K562 (cell line): ENCODE data around the gene SMIM17. TPM values are rescaled to one million over a fixed set of nuclear protein-coding genes. Genes with fewer than 3 reads are reported as not detected.

Experiments
- ATAC-seq: fragments of 200-7000 bp; cut with Tn5 transposase; 3 replicates; pipeline ENCODE4 v1.9.1; 2020; ENCODE audit warnings: moderate library complexity
- BruUV-seq: library from RNA; stranded (reverse); fragments of 400-500 nt; replicated peaks from 2 replicates; lab custom pipeline; 2021; lab: Mats Ljungman, UMichigan
- CTCF ChIA-PET: fragments of 300-600 bp; formaldehyde crosslinking; extraction: SDS; loops from one replicate; lab custom pipeline; 2021; ENCODE audit warnings: low intra/inter-chr PET ratio; lab: Yijun Ruan, JAX
- POLR2A ChIA-PET: fragments of 300-600, 350-650 bp; sonication (Branson Sonifier 250); formaldehyde crosslinking; extraction: SDS; loops from one replicate; lab custom pipeline; 2021; ENCODE audit warnings: antibody characterized with exemption, inconsistent platforms; lab: Yijun Ruan, JAX
- DNase-seq, 4 experiments: peaks; one replicate each; pipeline versions ENCODE4 v3.0.0 to v3.0.0-alpha.2; 2011 to 2018; ENCODE audit warnings: low spot score in 3 of 4, mixed read lengths in 3 of 4; ENCODE audit errors: extremely low read depth in 1 of 4
- FAIRE-seq: peaks from 2 replicates; lab custom pipeline; 2011; peaks lifted over from hg19 to GRCh38; lab: Jason Lieb, UNC
- H2AFZ ChIP-seq: 2 replicates; pipeline ENCODE4 v1.6.0; 2011; ENCODE audit warnings: low read depth, low read length, control low read depth, inconsistent platforms
- H3K27ac ChIP-seq: fragments of 200-600 bp; 3 replicates; pipeline ENCODE4 v1.8.0; 2011; ENCODE audit warnings: low read depth, mild to moderate bottlenecking, control low read depth, inconsistent platforms, low read length, moderate library complexity, mixed read lengths; ENCODE audit errors: extremely low read depth
- H3K27me3 ChIP-seq, 2 experiments: fragments of 300-600 bp in 1 of 2; 2 replicates in 1 of 2; 3 replicates in 1 of 2; pipeline versions ENCODE4 v1.6.0 to v1.8.0; 2011; ENCODE audit warnings: inconsistent platforms in 2 of 2, low read length in 2 of 2, mild to moderate bottlenecking in 1 of 2, mixed read lengths in 1 of 2, moderate library complexity in 1 of 2; ENCODE audit not compliant: control insufficient read depth in 2 of 2, insufficient read depth in 2 of 2
- H3K36me3 ChIP-seq: fragments of 300-600 bp; 3 replicates; pipeline ENCODE4 v1.8.0; 2011; ENCODE audit warnings: mild to moderate bottlenecking, low read length, inconsistent platforms; ENCODE audit not compliant: control insufficient read depth, insufficient read depth
- H3K4me1 ChIP-seq, 2 experiments: fragments of 200-600 bp in 1 of 2; replicated peaks in 1 of 2; 2 replicates in 1 of 2; 3 replicates in 1 of 2; pipeline versions ENCODE4 v1.5.1 to v1.8.0; 2011; ENCODE audit warnings: inconsistent platforms in 2 of 2, low read length in 2 of 2, mild to moderate bottlenecking in 1 of 2, mixed read lengths in 1 of 2, moderate library complexity in 1 of 2; ENCODE audit not compliant: control insufficient read depth in 2 of 2, insufficient read depth in 2 of 2
- H3K4me2 ChIP-seq: 2 replicates; pipeline ENCODE4 v1.6.1; 2011; ENCODE audit warnings: low read length, control low read depth, inconsistent platforms, mixed read lengths; ENCODE audit not compliant: insufficient read depth
- H3K4me3 ChIP-seq: fragments of 200-600 bp; sonication (generic), shearing (Covaris generic); 2 replicates; pipeline ENCODE4 v1.5.1; 2016; ENCODE audit warnings: control low read depth, inconsistent platforms
- H3K79me2 ChIP-seq: fragments of 200-600 bp; 3 replicates; pipeline ENCODE4 v1.8.0; 2011; ENCODE audit warnings: low read length, inconsistent platforms; ENCODE audit not compliant: control insufficient read depth, insufficient read depth
- H3K9ac ChIP-seq, 2 experiments: 2 replicates each; pipeline versions ENCODE4 v1.6.0 to v1.6.1; 2011; ENCODE audit warnings: low read depth in 2 of 2, low read length in 2 of 2, control low read depth in 1 of 2, inconsistent platforms in 1 of 2, mild to moderate bottlenecking in 1 of 2, mixed read lengths in 1 of 2; ENCODE audit not compliant: insufficient read depth in 1 of 2
- H3K9me1 ChIP-seq: one replicate; pipeline ENCODE4 v1.6.0; 2011; ENCODE audit warnings: inconsistent platforms, mild to moderate bottlenecking, low read length, moderate library complexity; ENCODE audit not compliant: control insufficient read depth, insufficient read depth
- H3K9me3 ChIP-seq: replicated peaks from 2 replicates; pipeline ENCODE4 v1.5.1; 2011; ENCODE audit warnings: low read depth, low read length, inconsistent platforms; ENCODE audit not compliant: control insufficient read depth, insufficient read depth
- H4K20me1 ChIP-seq: replicated peaks from 2 replicates; pipeline ENCODE4 v1.6.1; 2011; ENCODE audit warnings: low read length, inconsistent platforms, mixed read lengths; ENCODE audit not compliant: control insufficient read depth, insufficient read depth
- KAT7 ChIP-seq: sonication (generic); formaldehyde crosslinking; IDR thresholded peaks from 2 replicates; pipeline ENCODE4 v1.8.0; 2022; ENCODE audit warnings: missing genetic modification reagents, mild to moderate bottlenecking, borderline replicate concordance
- POLR2G ChIP-seq: fragments of 200-400 bp; formaldehyde crosslinking; IDR thresholded peaks from 2 replicates; pipeline ENCODE4 v1.6.1; 2017; ENCODE audit warnings: low read depth, mild to moderate bottlenecking, antibody characterized with exemption, low read length, moderate library complexity
- SIRT6 ChIP-seq: IDR thresholded peaks from one replicate; pipeline ENCODE4 v1.6.1; 2012; ENCODE audit warnings: low read depth, mild to moderate bottlenecking, control low read depth, inconsistent platforms, low read length, moderate library complexity
- ZBTB43 ChIP-seq: sonication (generic); formaldehyde crosslinking; IDR thresholded peaks from 2 replicates; pipeline ENCODE4 v1.8.0; 2023; ENCODE audit warnings: mild to moderate bottlenecking, missing genetic modification reagents
- ZBTB7A ChIP-seq: IDR thresholded peaks from 2 replicates; pipeline ENCODE4 v1.6.1; 2011; ENCODE audit warnings: low read depth, mild to moderate bottlenecking, low read length, moderate library complexity, borderline replicate concordance; ENCODE audit not compliant: control insufficient read depth
- ZKSCAN3 ChIP-seq: fragments of 250-450 bp; sonication (Bioruptor Pico); IDR thresholded peaks from 2 replicates; pipeline ENCODE4 v1.4.0; 2020
- ZNF217 ChIP-seq: sonication (generic); formaldehyde crosslinking; IDR thresholded peaks from 2 replicates; pipeline ENCODE4 v1.8.0; 2022; ENCODE audit warnings: mild to moderate bottlenecking, missing genetic modification reagents
- WGBS: fragments of 100-300 bp; shearing (Covaris generic); methylation state at CpG from one replicate; pipeline ENCODE4 v1.1.6; 2016; ENCODE audit warnings: low coverage, mixed read lengths; ENCODE audit not compliant: insufficient coverage; ENCODE audit errors: missing lambda C conversion rate; 5-methylcytosine and 5-hydroxymethylcytosine counted together
- in situ Hi-C: fragments of 300-500 bp; cut with MboI; formaldehyde crosslinking; loops from 4 replicates; pipeline ENCODE4 v1.15.0; 2018; ENCODE audit warnings: inconsistent platforms, mixed read lengths
- intact Hi-C: fragments of 100-400 bp; cut with micrococcal nuclease; formaldehyde crosslinking; loops from 2 replicates; pipeline ENCODE4 v1.14.2; 2022
- polyA plus RNA-seq, 8 experiments: library from polyadenylated mRNA; depleted of rRNA in 4 of 8; stranded (reverse) in 5 of 8; unstranded in 3 of 8; fragments of >200 nt; fragmentation: Nextera tagmentation in 2 of 8; fragmentation: Illumina TruSeq in 1 of 8; extraction: Ambion mirVana in 2 of 8; extraction: Trizol in 1 of 8; gene quantifications; 2 replicates each; pipeline versions ENCODE4 v1.2.1 to v1.2.3, GENCODE V29; 2011 to 2014; ENCODE audit warnings: inconsistent platforms in 1 of 8, missing spikeins in 1 of 8
- total RNA-seq, 7 experiments: library from RNA; depleted of rRNA in 6 of 7; stranded (reverse); fragments of >200 nt in 6 of 7; fragmentation: Illumina TruSeq in 2 of 7; extraction: Trizol in 2 of 7; gene quantifications; 2 replicates each; pipeline versions ENCODE4 v1.2.1 to v1.2.3, GENCODE V29; 2011 to 2021; ENCODE audit warnings: low replicate concordance in 1 of 7

SMIM17 gene
- total and polyA plus RNA-seq, 9 of the 15 experiments (the other 6 are each of a cell fraction or from before 2014, with no cell fraction given) = not detected

DNA sequence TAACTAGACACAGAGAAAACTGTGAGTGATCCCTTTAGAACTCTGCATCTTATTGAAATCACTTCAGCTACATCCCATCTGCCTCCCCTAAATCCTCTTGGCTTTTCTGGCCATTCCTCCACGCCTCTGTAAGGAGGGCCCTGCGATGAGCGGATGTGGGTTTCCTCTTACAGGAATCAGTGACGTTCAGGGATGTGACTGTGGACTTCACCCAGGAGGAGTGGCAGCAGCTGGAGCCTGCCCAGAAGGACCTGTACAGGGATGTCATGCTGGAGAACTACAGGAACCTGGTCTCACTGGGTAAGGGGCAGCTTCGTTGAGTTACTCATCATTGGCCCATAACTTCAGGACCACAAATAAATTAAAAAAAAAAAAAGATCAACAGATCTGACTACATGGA lies 29.3 kb upstream of the SMIM17 start:
- Histone ChIP-seq H3K4me2 (no peak overlapping the region), H3K9me1 (no peaks in the 10 kb centered on the region), H3K9ac (no peak overlapping the region), H4K20me1 (no peaks in the 10 kb centered on the region), H3K4me1 (no peaks in the 10 kb centered on the region), H3K79me2 (no peaks in the 10 kb centered on the region), H3K4me3 (no peak overlapping the region), H3K27me3 (no peaks in the 10 kb centered on the region), H3K9me3 (no peaks in the 10 kb centered on the region; the same call in 1 of the 2 replicates), H3K27ac (no peak overlapping the region), H2AFZ (no peak overlapping the region), H3K36me3 (no peaks in the 10 kb centered on the region)
- BruUV-seq = no TSS peak
- no peak for TF ChIP-seq ZBTB7A
- TF ChIP-seq ZKSCAN3 (CRISPR knock-in tag) = no peak
- no peak for TF ChIP-seq SIRT6
- TF ChIP-seq ZNF217 (CRISPR knock-in tag) = no peak
- TF ChIP-seq POLR2G = no peak
- TF ChIP-seq ZBTB43 (CRISPR knock-in tag) = no peak
- no peak for TF ChIP-seq KAT7 (CRISPR knock-in tag)
- in situ Hi-C loops = no loop called here
- DNase-seq (no peak), ATAC-seq (no peak), FAIRE-seq (no peak)
- intact Hi-C loops = no loop called here
- ChIA-PET POLR2A (interaction anchor here (0.8 kb wide), 1 partner anchor 603 kb away, joined by 6 read pairs; no protein-coding TSS in a partner anchor), CTCF (no interaction called here)
- WGBS = 0% methylated on average over 5 of the region's 5 CpGs
